Chondrocyte (in vitro differentiated cells): Measurements from ENCODE around the gene CEP350. TPM values are rescaled to one million over a fixed set of nuclear protein-coding genes. Genes with fewer than 3 reads are reported as not detected.

Experiments used
- DNase-seq: peaks from one replicate; pipeline ENCODE4 v3.0.0; 2021; ENCODE audit warnings: mixed read lengths, low spot score
- H3K27ac Mint-ChIP-seq: one replicate; pipeline ENCODE4 v1.8.0; 2021; ENCODE audit warnings: mild to moderate bottlenecking, moderate library complexity, mixed read lengths; ENCODE audit not compliant: unreplicated experiment
- H3K27me3 Mint-ChIP-seq: 2 replicates; pipeline ENCODE4 v1.8.0; 2021; ENCODE audit warnings: low read depth, mixed read lengths
- H3K36me3 Mint-ChIP-seq: 2 replicates; pipeline ENCODE4 v1.8.0; 2021; ENCODE audit warnings: low read depth, mixed read lengths
- H3K4me1 Mint-ChIP-seq: 2 replicates; pipeline ENCODE4 v1.8.0; 2021; ENCODE audit warnings: low read depth, mild to moderate bottlenecking, mixed read lengths
- H3K4me3 Mint-ChIP-seq: one replicate; pipeline ENCODE4 v1.8.0; 2021; ENCODE audit warnings: mild to moderate bottlenecking, moderate library complexity, mixed read lengths; ENCODE audit not compliant: unreplicated experiment
- H3K9me3 Mint-ChIP-seq: 2 replicates; pipeline ENCODE4 v1.8.0; 2021; ENCODE audit warnings: low read depth, mixed read lengths
- total RNA-seq: library from RNA; stranded (reverse); gene quantifications from 3 replicates; pipeline ENCODE4 v1.2.1, GENCODE V29; 2021
- TF ChIP-seq, protein P1 (sequence below): fragments of 200-600 bp; sonication (generic); IDR thresholded peaks from 2 replicates; pipeline ENCODE4 v1.5.0; 2021; ENCODE audit warnings: antibody characterized with exemption, mild to moderate bottlenecking, moderate library complexity

The CEP350 gene
- total RNA-seq, 1 donor from 2014 or later = 36.2 TPM

DNA sequence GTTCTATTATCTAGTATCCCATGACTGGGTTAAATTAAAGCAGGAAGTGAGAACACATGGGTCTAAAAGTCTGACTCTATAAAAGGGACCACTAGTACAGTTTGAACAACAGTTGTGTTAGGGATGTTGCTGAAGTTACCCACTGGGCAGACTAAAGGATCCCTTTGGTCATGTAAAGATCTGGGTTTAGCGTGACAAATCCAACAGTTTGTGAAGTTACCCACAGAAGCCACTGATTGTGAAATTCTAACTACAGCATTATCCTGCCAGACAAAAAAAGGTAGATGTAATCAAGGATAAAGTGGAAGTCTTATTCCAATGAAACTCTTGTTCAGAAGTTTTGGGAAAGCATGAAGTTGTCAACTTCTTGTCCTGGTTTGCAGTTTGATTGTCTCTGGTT lies 205.7 kb downstream of the CEP350 start:
- TF ChIP-seq, protein P1, sequence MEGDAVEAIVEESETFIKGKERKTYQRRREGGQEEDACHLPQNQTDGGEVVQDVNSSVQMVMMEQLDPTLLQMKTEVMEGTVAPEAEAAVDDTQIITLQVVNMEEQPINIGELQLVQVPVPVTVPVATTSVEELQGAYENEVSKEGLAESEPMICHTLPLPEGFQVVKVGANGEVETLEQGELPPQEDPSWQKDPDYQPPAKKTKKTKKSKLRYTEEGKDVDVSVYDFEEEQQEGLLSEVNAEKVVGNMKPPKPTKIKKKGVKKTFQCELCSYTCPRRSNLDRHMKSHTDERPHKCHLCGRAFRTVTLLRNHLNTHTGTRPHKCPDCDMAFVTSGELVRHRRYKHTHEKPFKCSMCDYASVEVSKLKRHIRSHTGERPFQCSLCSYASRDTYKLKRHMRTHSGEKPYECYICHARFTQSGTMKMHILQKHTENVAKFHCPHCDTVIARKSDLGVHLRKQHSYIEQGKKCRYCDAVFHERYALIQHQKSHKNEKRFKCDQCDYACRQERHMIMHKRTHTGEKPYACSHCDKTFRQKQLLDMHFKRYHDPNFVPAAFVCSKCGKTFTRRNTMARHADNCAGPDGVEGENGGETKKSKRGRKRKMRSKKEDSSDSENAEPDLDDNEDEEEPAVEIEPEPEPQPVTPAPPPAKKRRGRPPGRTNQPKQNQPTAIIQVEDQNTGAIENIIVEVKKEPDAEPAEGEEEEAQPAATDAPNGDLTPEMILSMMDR = no peak
- Mint-ChIP-seq H3K36me3 (peaks cover 1% of the 10 kb centered on the region), H3K9me3 (no peaks in the 10 kb centered on the region), H3K27me3 (no peaks in the 10 kb centered on the region), H3K4me3 (no peak overlapping the region), H3K27ac (no peak overlapping the region), H3K4me1 (peaks cover 30% of the 10 kb centered on the region)
- no peak for DNase-seq

- DNase-seq = no peak
- Mint-ChIP-seq H3K36me3 (peaks cover 3% of the 10 kb centered on the region), H3K4me3 (no peak overlapping the region), H3K4me1 (peaks cover 29% of the 10 kb centered on the region), H3K27ac (no peak overlapping the region), H3K27me3 (no peaks in the 10 kb centered on the region), H3K9me3 (no peaks in the 10 kb centered on the region)
- TF ChIP-seq, protein P1 = no peak
These were observed 208.4 kb downstream of the CEP350 start for GRCh38 chr1:180163041-180163440.

Other genes starting within 250 kb of the CEP350 start
- not detected in 3 replicates for gene FAM163A, start 211.5 kb upstream of the CEP350 start, total RNA-seq
- 85.2 to 98.5 TPM (median 85.8 TPM) in 3 replicates for gene TOR1AIP2, start 77.0 kb upstream of the CEP350 start, total RNA-seq
- 42.1 to 61.2 TPM (median 42.6 TPM) in 3 replicates for gene TOR1AIP1, start 72.5 kb upstream of the CEP350 start, total RNA-seq
- 152 to 232 TPM (median 222 TPM) in 3 replicates for gene QSOX1, start 200.1 kb downstream of the CEP350 start, total RNA-seq